A549 (cell line): Measurements from ENCODE around the gene ADA. TPM values are rescaled to one million over a fixed set of nuclear protein-coding genes. Genes with fewer than 3 reads are reported as not detected.

ENCODE experiments used
- ATAC-seq, 2 experiments: fragments of 200-7000 bp in 1 of 2; fragments of >200 bp in 1 of 2; cut with Nextera tagmentation in 1 of 2; cut with Tn5 transposase in 1 of 2; 3 replicates each; pipeline versions ENCODE4 v1.8.0 to v1.9.1; 2018 to 2020; ENCODE audit warnings: mild to moderate bottlenecking in 1 of 2, moderate library complexity in 1 of 2
- CTCF ChIA-PET: fragments of 300-600 bp; sonication (Branson Sonifier 250); formaldehyde crosslinking; extraction: SDS; loops from one replicate; lab custom pipeline; 2021; ENCODE audit warnings: antibody characterized with exemption, inconsistent platforms; lab: Yijun Ruan, JAX
- POLR2A ChIA-PET: fragments of 350-600 bp; formaldehyde crosslinking; extraction: SDS; loops from one replicate; lab custom pipeline; 2021; ENCODE audit warnings: antibody characterized with exemption, inconsistent platforms; lab: Yijun Ruan, JAX
- DNase-seq, 2 experiments: peaks; one replicate each; pipeline versions ENCODE4 v3.0.0 to v3.0.0-alpha.2; 2011 to 2016; ENCODE audit warnings: low read depth in 1 of 2, low spot score in 1 of 2
- FAIRE-seq: peaks from 2 replicates; lab custom pipeline; 2011; peaks lifted over from hg19 to GRCh38; lab: Jason Lieb, UNC
- H3K27ac ChIP-seq, 2 experiments: fragments of >200 bp; sonication (Bioruptor Twin); formaldehyde crosslinking; 3 replicates each; pipeline ENCODE4 v1.5.1; 2016 to 2017
- H3K4me1 ChIP-seq: fragments of >200 bp; sonication (Bioruptor Twin); formaldehyde crosslinking; 3 replicates; pipeline ENCODE4 v1.6.1; 2016
- H3K4me2 ChIP-seq: fragments of >200 bp; sonication (Bioruptor Twin); formaldehyde crosslinking; 3 replicates; pipeline ENCODE4 v1.6.1; 2016
- H3K4me3 ChIP-seq: fragments of >200 bp; sonication (Bioruptor Twin); formaldehyde crosslinking; 3 replicates; pipeline ENCODE4 v1.5.1; 2016
- H3K9me3 ChIP-seq: fragments of >200 bp; sonication (Bioruptor Twin); formaldehyde crosslinking; 3 replicates; pipeline ENCODE4 v1.6.1; 2016
- CHD2 ChIP-seq: fragments of 150-350 bp; IDR thresholded peaks from 2 replicates; pipeline ENCODE4 v1.6.1; 2014; ENCODE audit warnings: low read length; ENCODE audit not compliant: partially characterized antibody
- CHD4 ChIP-seq: fragments of 200-600 bp; sonication (generic); IDR thresholded peaks from 2 replicates; pipeline ENCODE4 v1.6.1; 2016; ENCODE audit warnings: antibody characterized with exemption, mild to moderate bottlenecking, borderline replicate concordance
- EHF ChIP-seq: fragments of 250-450 bp; sonication (Bioruptor Pico); IDR thresholded peaks from 2 replicates; pipeline ENCODE4 v1.5.0; 2020; ENCODE audit warnings: mild to moderate bottlenecking
- EHMT2 ChIP-seq: fragments of 200-600 bp; sonication (generic); IDR thresholded peaks from 2 replicates; pipeline ENCODE4 v1.6.1; 2016; ENCODE audit warnings: antibody characterized with exemption, low read depth, mild to moderate bottlenecking, moderate library complexity
- ESRRA ChIP-seq: fragments of 150-350 bp; IDR thresholded peaks from 2 replicates; pipeline ENCODE4 v1.6.1; 2014; ENCODE audit warnings: mild to moderate bottlenecking, low read length, borderline replicate concordance
- HOXA7 ChIP-seq: fragments of 250-450 bp; sonication (Bioruptor Pico); IDR thresholded peaks from 2 replicates; pipeline ENCODE4 v1.5.0; 2020; ENCODE audit warnings: mild to moderate bottlenecking, moderate library complexity
- HOXB13 ChIP-seq: fragments of 250-450 bp; sonication (Bioruptor Pico); IDR thresholded peaks from 2 replicates; pipeline ENCODE4 v1.5.0; 2020; ENCODE audit warnings: low read depth, mild to moderate bottlenecking, moderate library complexity
- JUNB ChIP-seq: fragments of >200 bp; sonication (Bioruptor Twin); formaldehyde crosslinking; IDR thresholded peaks from 2 replicates; pipeline ENCODE4 v1.6.1; 2016
- MAFK ChIP-seq: fragments of 450-650 bp; IDR thresholded peaks from 2 replicates; pipeline ENCODE4 v1.6.1; 2014; ENCODE audit not compliant: partially characterized antibody
- MAZ ChIP-seq: fragments of 150-350 bp; IDR thresholded peaks from 2 replicates; pipeline ENCODE4 v1.6.1; 2014; ENCODE audit warnings: antibody characterized with exemption, low read depth, low read length, borderline replicate concordance
- MYC ChIP-seq: IDR thresholded peaks from 2 replicates; pipeline ENCODE4 v1.6.1; 2012; ENCODE audit warnings: mild to moderate bottlenecking, inconsistent platforms, low read length, improper control_type of control experiment, borderline replicate concordance
- NFE2L2 ChIP-seq: fragments of 150-350 bp; conservative IDR thresholded peaks from 2 replicates; pipeline ENCODE4 v1.6.1; 2014; ENCODE audit warnings: low read length
- NPAS2 ChIP-seq: fragments of 250-450 bp; sonication (Bioruptor Pico); IDR thresholded peaks from 2 replicates; pipeline ENCODE4 v1.8.0; 2022; ENCODE audit warnings: mild to moderate bottlenecking, moderate library complexity, borderline replicate concordance
- PBX3 ChIP-seq: IDR thresholded peaks from 2 replicates; pipeline ENCODE4 v1.6.1; 2012
- POLR2AphosphoS2 ChIP-seq: conservative IDR thresholded peaks from 2 replicates; pipeline ENCODE4 v1.6.1; 2012; ENCODE audit warnings: low read length, improper control_type of control experiment, inconsistent platforms
- RAD21 ChIP-seq, 2 experiments: fragments of >200 bp in 1 of 2; sonication (Bioruptor Twin) in 1 of 2; formaldehyde crosslinking in 1 of 2; IDR thresholded peaks in 1 of 2; conservative IDR thresholded peaks in 1 of 2; 2 replicates in 1 of 2; 3 replicates in 1 of 2; pipeline ENCODE4 v1.6.1; 2012 to 2018; ENCODE audit warnings: inconsistent platforms in 1 of 2
- RARB ChIP-seq: fragments of 250-450 bp; sonication (Bioruptor Pico); IDR thresholded peaks from 2 replicates; pipeline ENCODE4 v1.8.0; 2021; ENCODE audit warnings: mild to moderate bottlenecking, moderate library complexity
- RCOR1 ChIP-seq: fragments of 150-350 bp; IDR thresholded peaks from 2 replicates; pipeline ENCODE4 v1.6.1; 2014; ENCODE audit warnings: antibody characterized with exemption, low read length, low read depth
- RFX5 ChIP-seq: fragments of 450-650 bp; IDR thresholded peaks from 2 replicates; pipeline ENCODE4 v1.7.1; 2014; ENCODE audit warnings: antibody characterized with exemption, mild to moderate bottlenecking, moderate library complexity
- SMC3 ChIP-seq: fragments of >200 bp; sonication (Bioruptor Twin); formaldehyde crosslinking; IDR thresholded peaks from 3 replicates; pipeline ENCODE4 v1.6.1; 2018; ENCODE audit warnings: inconsistent platforms
- SREBF2 ChIP-seq: fragments of 450-650 bp; IDR thresholded peaks from 2 replicates; pipeline ENCODE4 v1.6.1; 2014; ENCODE audit warnings: mild to moderate bottlenecking, moderate library complexity
- ZNF302 ChIP-seq: fragments of 250-450 bp; sonication (Bioruptor Pico); IDR thresholded peaks from 2 replicates; pipeline ENCODE4 v1.9.0; 2021; ENCODE audit warnings: inconsistent platforms, mild to moderate bottlenecking, moderate library complexity
- WGBS: methylation state at CpG from one replicate; pipeline ENCODE4 v1.1.6; 2017; ENCODE audit errors: missing lambda C conversion rate; 5-methylcytosine and 5-hydroxymethylcytosine counted together
- polyA plus RNA-seq, 4 experiments: library from polyadenylated mRNA; depleted of rRNA in 3 of 4; stranded (reverse); fragments of >200 nt; fragmentation: RNase III in 1 of 4; extraction: RNeasy Plus Mini Kit Qiagen cat#74134 plus additional on column Dnase treatment in 1 of 4; gene quantifications; 2 replicates in 3 of 4; 3 replicates in 1 of 4; pipeline ENCODE4 v1.2.3, GENCODE V29; 2011 to 2017
- TF ChIP-seq, protein P1 (sequence below): fragments of >200 bp; sonication (Bioruptor Twin); formaldehyde crosslinking; IDR thresholded peaks from 3 replicates; pipeline ENCODE4 v1.6.1; 2016
- TF ChIP-seq, protein P2 (sequence below): fragments of 150-350 bp; IDR thresholded peaks from 2 replicates; pipeline ENCODE4 v1.6.1; 2014; ENCODE audit warnings: low read depth, mild to moderate bottlenecking, low read length
- TF ChIP-seq, protein P3 (sequence below): IDR thresholded peaks from 2 replicates; pipeline ENCODE4 v1.6.1; 2012
- TF ChIP-seq, protein P4 (sequence below): fragments of 200-600 bp; sonication (generic); IDR thresholded peaks from 2 replicates; pipeline ENCODE4 v1.6.1; 2016; ENCODE audit warnings: antibody characterized with exemption, mild to moderate bottlenecking, moderate library complexity
- TF ChIP-seq, protein P5 (sequence below): fragments of >200 bp; sonication (Bioruptor Twin); formaldehyde crosslinking; IDR thresholded peaks from 3 replicates; pipeline ENCODE4 v1.5.1; 2016

ADA gene
- polyA plus RNA-seq, 2 of the 4 experiments (the other 2 are of a cell fraction): 34.5 to 48.1 TPM

DNA sequence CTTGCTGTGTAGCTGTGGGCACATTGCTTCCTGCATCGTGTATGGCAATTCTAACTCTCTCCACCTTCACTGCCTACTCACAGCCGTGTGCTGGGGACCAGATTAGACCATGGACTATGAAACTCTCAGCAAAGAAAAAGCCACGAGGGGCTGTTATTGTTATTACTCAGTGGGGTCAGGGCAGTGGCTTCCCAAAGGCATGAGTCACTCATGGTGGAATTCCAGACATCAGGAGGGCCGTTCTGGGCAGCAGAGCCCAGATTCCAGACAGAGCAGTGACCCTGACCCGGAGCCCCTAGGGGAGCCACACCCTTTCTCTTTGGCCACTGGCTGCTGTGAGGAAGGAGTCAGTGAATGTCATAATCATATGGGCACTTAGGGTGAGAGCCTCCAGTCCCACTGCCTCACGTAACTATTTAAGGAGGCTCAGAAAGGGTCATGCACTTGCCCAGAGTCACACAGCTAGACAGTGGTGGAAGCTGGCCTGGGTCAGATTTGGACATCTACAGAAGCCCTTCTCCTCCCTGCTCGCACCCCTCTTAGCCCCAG lies 41.5 kb upstream of the ADA start (continued):
- TF ChIP-seq, protein P1, sequence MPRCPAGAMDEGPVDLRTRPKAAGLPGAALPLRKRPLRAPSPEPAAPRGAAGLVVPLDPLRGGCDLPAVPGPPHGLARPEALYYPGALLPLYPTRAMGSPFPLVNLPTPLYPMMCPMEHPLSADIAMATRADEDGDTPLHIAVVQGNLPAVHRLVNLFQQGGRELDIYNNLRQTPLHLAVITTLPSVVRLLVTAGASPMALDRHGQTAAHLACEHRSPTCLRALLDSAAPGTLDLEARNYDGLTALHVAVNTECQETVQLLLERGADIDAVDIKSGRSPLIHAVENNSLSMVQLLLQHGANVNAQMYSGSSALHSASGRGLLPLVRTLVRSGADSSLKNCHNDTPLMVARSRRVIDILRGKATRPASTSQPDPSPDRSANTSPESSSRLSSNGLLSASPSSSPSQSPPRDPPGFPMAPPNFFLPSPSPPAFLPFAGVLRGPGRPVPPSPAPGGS: peak; percentile 39; the same call in 1 of the 3 replicates
- peak; percentile 87 for TF ChIP-seq RARB
- peak; percentile 46; the same call in 2 of the 3 replicates for TF ChIP-seq SMC3
- no peak for TF ChIP-seq HOXA7 (CRISPR knock-in tag)
- no peak for TF ChIP-seq HOXB13
- TF ChIP-seq, protein P2, sequence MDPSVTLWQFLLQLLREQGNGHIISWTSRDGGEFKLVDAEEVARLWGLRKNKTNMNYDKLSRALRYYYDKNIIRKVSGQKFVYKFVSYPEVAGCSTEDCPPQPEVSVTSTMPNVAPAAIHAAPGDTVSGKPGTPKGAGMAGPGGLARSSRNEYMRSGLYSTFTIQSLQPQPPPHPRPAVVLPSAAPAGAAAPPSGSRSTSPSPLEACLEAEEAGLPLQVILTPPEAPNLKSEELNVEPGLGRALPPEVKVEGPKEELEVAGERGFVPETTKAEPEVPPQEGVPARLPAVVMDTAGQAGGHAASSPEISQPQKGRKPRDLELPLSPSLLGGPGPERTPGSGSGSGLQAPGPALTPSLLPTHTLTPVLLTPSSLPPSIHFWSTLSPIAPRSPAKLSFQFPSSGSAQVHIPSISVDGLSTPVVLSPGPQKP: no peak
- no peak for TF ChIP-seq POLR2AphosphoS2
- TF ChIP-seq, protein P3, sequence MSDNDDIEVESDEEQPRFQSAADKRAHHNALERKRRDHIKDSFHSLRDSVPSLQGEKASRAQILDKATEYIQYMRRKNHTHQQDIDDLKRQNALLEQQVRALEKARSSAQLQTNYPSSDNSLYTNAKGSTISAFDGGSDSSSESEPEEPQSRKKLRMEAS: peak; percentile 98
- TF ChIP-seq RAD21 (conservative IDR thresholded peaks at IDR 0.05 in 1 of 2, IDR thresholded peaks at IDR 0.05 in 1 of 2): peak; percentile 37 to 58
- peak; percentile 77 for TF ChIP-seq PBX3
- peak; percentile 6 for TF ChIP-seq MAFK
- TF ChIP-seq EHF (CRISPR knock-in tag): no peak
- no peak for TF ChIP-seq RFX5
- TF ChIP-seq SREBF2: no peak
- no peak for TF ChIP-seq NPAS2
- TF ChIP-seq MYC: peak; percentile 66; the same call in 1 of the 2 replicates

DNA sequence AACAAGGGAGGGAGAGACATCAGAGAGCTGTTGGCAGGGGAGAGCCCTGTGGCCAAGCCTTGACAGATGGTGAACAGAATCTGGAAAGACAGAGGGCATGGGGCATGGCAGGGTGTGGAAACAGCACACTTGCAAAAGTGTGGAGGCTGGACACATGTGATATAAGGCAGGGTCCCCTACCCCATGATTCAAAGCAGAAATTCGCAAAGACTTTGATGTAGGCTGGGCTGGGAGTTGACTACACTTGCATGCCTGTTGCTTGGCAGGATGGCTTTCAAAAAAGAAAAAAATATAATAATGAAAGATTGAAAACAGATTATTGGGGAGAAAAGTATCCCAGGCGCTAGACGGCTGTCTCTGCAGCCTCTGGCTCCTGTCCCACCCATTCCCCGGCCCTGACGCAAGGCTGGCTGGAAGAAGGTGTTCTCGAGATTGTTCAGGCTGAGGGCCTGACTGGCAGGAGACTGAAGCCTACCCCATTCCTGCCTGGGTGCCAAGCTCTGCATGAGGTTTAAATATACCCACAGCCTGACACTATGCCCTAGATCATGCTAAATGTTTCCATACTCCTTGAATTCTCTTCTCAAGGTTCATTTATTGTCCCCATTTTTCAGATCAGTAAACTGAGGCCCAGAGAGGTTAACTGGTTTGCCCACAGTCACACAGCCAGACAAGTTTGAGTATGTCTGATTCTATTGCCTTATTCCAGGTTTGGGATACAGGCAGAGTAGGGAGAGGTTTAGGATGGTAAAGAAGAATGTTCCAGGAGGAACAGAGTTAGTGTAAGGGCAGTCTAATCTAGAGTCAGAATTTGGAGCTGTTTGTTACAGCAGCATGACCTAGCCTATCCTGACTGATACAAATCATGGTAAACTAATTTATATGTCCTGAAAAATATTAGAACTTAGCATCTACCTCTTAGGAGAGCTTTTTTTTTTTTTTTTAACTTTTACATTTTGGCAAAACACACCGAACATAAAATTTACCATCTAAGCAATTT lies 40.2 kb upstream of the ADA start:
- FAIRE-seq (no peak), ATAC-seq (no peak), DNase-seq (no peak)
- CTCF ChIA-PET: interaction anchor here (1.3 to 6.3 kb wide), 9 partner anchors 8 to 175 kb away, joined by 3 to 110 read pairs (median 5); partner anchors contain the start of gene CCN5
- 94% methylated on average over 7 of the region's 7 CpGs for WGBS
- Histone ChIP-seq H3K27ac (peak overlapping the region; percentile 86 to 89), H3K4me3 (no peak overlapping the region), H3K4me1 (peaks cover 40% of the 10 kb centered on the region), H3K9me3 (peaks cover 20% of the 10 kb centered on the region), H3K4me2 (peak overlapping the region; percentile 62; the same call in 2 of the 3 replicates)
- POLR2A ChIA-PET: interaction anchor here (2.0 kb wide), 2 partner anchors 23 to 30 kb away, joined by 4 to 14 read pairs; partner anchors contain the start of gene CCN5
- TF ChIP-seq CHD4 (peak; percentile 39; the same call in 1 of the 2 replicates), ZNF302 (no peak), JUNB (no peak), HOXB13 (no peak), MAZ (no peak), NFE2L2 (no peak), CHD2 (no peak), HOXA7 (CRISPR knock-in tag) (no peak), RCOR1 (no peak), ESRRA (no peak), EHMT2 (no peak)
- TF ChIP-seq, protein P4, sequence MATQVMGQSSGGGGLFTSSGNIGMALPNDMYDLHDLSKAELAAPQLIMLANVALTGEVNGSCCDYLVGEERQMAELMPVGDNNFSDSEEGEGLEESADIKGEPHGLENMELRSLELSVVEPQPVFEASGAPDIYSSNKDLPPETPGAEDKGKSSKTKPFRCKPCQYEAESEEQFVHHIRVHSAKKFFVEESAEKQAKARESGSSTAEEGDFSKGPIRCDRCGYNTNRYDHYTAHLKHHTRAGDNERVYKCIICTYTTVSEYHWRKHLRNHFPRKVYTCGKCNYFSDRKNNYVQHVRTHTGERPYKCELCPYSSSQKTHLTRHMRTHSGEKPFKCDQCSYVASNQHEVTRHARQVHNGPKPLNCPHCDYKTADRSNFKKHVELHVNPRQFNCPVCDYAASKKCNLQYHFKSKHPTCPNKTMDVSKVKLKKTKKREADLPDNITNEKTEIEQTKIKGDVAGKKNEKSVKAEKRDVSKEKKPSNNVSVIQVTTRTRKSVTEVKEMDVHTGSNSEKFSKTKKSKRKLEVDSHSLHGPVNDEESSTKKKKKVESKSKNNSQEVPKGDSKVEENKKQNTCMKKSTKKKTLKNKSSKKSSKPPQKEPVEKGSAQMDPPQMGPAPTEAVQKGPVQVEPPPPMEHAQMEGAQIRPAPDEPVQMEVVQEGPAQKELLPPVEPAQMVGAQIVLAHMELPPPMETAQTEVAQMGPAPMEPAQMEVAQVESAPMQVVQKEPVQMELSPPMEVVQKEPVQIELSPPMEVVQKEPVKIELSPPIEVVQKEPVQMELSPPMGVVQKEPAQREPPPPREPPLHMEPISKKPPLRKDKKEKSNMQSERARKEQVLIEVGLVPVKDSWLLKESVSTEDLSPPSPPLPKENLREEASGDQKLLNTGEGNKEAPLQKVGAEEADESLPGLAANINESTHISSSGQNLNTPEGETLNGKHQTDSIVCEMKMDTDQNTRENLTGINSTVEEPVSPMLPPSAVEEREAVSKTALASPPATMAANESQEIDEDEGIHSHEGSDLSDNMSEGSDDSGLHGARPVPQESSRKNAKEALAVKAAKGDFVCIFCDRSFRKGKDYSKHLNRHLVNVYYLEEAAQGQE: no peak
- TF ChIP-seq, protein P5, sequence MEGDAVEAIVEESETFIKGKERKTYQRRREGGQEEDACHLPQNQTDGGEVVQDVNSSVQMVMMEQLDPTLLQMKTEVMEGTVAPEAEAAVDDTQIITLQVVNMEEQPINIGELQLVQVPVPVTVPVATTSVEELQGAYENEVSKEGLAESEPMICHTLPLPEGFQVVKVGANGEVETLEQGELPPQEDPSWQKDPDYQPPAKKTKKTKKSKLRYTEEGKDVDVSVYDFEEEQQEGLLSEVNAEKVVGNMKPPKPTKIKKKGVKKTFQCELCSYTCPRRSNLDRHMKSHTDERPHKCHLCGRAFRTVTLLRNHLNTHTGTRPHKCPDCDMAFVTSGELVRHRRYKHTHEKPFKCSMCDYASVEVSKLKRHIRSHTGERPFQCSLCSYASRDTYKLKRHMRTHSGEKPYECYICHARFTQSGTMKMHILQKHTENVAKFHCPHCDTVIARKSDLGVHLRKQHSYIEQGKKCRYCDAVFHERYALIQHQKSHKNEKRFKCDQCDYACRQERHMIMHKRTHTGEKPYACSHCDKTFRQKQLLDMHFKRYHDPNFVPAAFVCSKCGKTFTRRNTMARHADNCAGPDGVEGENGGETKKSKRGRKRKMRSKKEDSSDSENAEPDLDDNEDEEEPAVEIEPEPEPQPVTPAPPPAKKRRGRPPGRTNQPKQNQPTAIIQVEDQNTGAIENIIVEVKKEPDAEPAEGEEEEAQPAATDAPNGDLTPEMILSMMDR: no peak
